GM18951 (cell line): ENCODE measurements around the gene RANBP1.

Experiments used
- POLR2A ChIP-seq: IDR thresholded peaks from 4 replicates; pipeline ENCODE4 v1.6.1; 2011; ENCODE audit warnings: mild to moderate bottlenecking; ENCODE audit not compliant: insufficient read length, insufficient read depth; ENCODE audit errors: extremely low read depth
- in situ Hi-C: fragments of 300-500 bp; cut with MboI; formaldehyde crosslinking; loops from one replicate; pipeline ENCODE4 v1.12.0; 2022; ENCODE audit warnings: low sequenced_read_pairs, mixed read lengths, inconsistent platforms; ENCODE audit not compliant: unreplicated experiment

Gene RANBP1

DNA sequence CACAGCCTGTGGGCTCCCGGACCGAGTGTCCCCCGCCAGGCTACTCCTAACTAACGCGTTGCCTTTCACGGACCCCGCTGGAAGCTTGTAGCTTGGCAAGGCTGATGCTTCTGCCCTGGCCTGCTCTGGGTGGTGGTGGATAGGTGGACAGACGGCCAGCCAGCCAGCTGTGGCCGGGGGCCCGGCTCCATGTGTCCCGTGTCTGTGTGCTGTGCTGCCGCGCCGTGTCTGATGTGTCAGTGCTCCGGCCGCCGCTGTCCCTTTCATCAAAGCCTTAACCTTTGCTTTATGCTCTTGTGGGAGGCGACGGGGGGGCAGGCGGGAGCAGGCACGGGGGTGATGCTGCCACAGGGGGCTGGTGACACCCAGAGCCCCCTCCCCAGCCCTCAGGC lies 29.9 kb downstream of the RANBP1 start:
- in situ Hi-C loops: no loop called here
- no peak for TF ChIP-seq POLR2A

- no peak for TF ChIP-seq POLR2A
- in situ Hi-C loops: no loop called here
Observed at GRCh38 chr22:20146777-20147176, 30.9 kb downstream of the RANBP1 start.

DNA sequence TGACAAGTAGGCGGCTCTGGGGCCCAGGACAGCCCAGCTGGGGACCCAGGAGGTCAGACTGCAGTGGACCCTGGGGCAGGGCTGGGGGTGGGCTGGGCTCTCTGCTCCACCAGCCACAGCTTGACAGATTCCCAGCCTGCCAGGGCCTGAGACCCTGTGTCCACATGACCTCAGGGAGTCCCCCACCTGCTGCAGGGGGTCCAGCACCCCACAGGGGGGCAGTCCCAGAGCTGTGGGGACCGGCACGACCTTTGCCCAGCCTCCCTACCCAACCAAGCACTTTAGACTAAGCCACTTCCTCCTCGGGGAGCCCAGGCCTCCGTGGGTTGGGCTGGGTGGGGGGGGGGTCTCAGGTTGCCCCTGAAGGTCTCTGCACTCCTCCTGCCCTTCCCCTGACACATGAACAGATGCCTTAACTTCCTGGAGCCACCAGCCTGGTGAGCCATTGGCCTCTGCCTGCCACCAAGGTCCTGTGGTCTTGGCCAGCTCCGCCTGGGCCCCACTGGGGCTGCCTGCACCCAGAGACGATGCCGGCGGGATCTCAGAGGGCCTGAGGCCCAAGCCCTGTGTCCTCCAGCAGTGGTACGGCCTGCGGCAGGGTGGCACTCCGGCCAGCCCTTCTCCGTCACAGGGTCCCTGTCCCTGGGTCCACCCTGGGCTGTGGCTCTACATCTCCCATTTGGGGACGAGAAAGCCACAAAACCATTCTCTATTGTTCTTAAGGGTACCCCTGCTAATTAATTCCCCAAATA lies 31.5 kb downstream of the RANBP1 start:
- in situ Hi-C loops: no loop called here

DNA sequence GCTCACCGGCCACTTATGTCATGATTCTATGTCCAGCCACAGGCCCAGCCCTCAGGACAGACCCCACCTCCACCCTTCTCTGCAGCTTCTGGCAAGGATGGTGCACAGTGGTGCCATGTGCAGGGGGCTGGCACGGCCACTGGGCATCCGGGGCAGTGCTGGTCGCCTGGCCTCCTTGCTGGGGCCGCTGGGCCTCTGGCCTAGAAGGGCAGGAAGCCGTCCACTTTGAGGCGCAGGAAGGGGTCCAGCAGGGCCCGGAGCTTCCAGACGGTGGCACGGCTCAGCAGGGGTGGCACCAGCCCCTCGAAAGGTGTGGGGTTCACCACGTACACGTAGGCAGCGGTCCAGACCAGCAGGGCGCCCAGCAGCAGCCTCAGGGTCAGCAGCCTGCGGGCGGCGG lies 32.5 kb downstream of the RANBP1 start:
- TF ChIP-seq POLR2A: no peak

More for the DNA sequence above, 31.5 kb downstream of the RANBP1 start:
- TF ChIP-seq POLR2A: no peak

GRCh38 chr22:20149257-20150250 lies 33.6 kb downstream of the RANBP1 start:
- in situ Hi-C loops: loop anchor here (10.0 kb wide), 1 partner anchor 145 kb away; no protein-coding TSS in a partner anchor

More for the DNA sequence above, 32.5 kb downstream of the RANBP1 start:
- in situ Hi-C loops: no loop called here

GRCh38 chr22:20150381-20151275 lies 34.7 kb downstream of the RANBP1 start, which contains the start of gene CCDC188:
TSS of gene CCDC188 (minus strand) at chr22:20151055. CDS start at chr22:20150986, 69 bp downstream.
- in situ Hi-C loops: loop anchor here (10.0 kb wide), 1 partner anchor 144 kb away; no protein-coding TSS in a partner anchor
- no peak for TF ChIP-seq POLR2A

More at GRCh38 chr22:20149257-20150250, 33.6 kb downstream of the RANBP1 start:
- no peak for TF ChIP-seq POLR2A

- in situ Hi-C loops: loop anchor here (10.0 kb wide), 1 partner anchor 144 kb away; no protein-coding TSS in a partner anchor
- TF ChIP-seq POLR2A: no peak
Observed at GRCh38 chr22:20151276-20151588, 35.3 kb downstream of the RANBP1 start.

DNA sequence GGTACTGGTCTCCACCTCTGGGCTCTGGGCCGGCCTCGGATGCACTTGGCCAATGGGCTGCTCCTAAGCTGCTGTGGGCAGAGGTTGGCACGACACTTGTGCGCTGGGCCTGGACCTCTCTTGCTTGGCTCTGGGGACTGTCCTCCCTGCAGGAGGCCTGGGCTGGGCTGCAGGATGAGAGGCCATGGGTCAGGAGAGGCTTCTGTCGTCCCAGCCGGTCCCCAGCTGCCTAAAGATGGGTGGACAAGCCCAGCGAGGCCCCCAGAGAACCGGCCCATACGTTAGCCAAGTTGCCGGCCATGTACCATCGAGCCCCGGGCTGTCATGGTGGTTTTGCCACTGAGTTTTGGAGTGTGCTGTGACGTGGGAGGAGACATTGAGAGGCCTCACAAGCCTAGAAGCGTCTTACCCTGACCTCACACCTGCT lies 36.6 kb downstream of the RANBP1 start:
- no peak for TF ChIP-seq POLR2A
- in situ Hi-C loops: loop anchor here (10.0 kb wide), 1 partner anchor 142 kb away; no protein-coding TSS in a partner anchor

- TF ChIP-seq POLR2A: no peak
- in situ Hi-C loops: loop anchor here (10.0 kb wide), 1 partner anchor 141 kb away; no protein-coding TSS in a partner anchor
Observed at GRCh38 chr22:20153945-20154344, 38.0 kb downstream of the RANBP1 start.

- TF ChIP-seq POLR2A: no peak
- in situ Hi-C loops: loop anchor here (10.0 kb wide), 1 partner anchor 140 kb away; no protein-coding TSS in a partner anchor
Observed at GRCh38 chr22:20154602-20155187, 38.8 kb downstream of the RANBP1 start.

DNA sequence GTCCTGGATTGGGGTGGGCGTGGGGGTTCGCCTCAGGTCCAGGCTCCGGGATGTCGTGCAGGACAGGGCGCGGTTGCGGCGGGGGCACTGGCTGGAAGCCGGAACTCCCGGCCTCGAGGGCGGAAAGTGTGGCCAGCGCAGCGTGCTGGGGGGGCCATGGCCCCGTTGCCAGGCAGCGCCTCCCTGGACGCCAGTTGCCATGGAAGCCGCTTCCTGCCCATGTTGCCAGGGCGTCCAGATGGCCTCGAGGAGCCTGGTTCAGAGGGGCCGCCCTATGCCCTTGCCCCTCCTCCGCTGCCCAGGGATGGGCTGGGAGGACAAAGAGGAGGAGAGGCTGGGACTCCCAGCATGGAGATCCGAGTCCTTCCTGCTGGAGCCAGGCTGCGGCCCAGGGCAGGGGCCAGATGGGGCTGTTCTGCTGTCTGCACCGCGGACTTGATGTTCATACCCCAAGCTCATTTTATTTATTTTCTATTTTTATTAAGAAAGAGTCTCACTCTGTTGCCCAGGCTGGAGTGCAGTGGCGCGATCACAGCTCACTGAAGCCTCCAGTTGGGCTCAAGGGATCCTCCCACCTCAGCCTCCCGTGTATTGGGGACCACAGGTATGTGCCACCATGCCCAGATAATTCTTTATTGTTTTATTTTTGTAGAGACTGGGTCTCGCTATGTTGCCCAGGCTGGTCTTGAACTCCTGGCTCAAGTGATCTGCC lies 39.6 kb downstream of the RANBP1 start:
- no peak for TF ChIP-seq POLR2A
- in situ Hi-C loops: loop anchor here (10.0 kb wide), 1 partner anchor 139 kb away; no protein-coding TSS in a partner anchor
